Measurements from ENCODE around the gene CDH13. TPM values are rescaled to one million over a fixed set of nuclear protein-coding genes. Genes with fewer than 3 reads are reported as not detected.

The CDH13 gene
- total RNA-seq, 1 donor from 2014 or later, result 2.3 TPM

- Mint-ChIP-seq H3K27me3 (ENCODE audit: unreplicated experiment) (no peaks in the 10 kb centered on the region), H3K36me3 (ENCODE audit: low read depth, unreplicated experiment) (no peaks in the 10 kb centered on the region), H3K27ac (ENCODE audit: unreplicated experiment) (no peak overlapping the region), H3K4me3 (ENCODE audit: unreplicated experiment) (no peak overlapping the region), H3K9me3 (ENCODE audit: unreplicated experiment) (peaks cover 3% of the 10 kb centered on the region), H3K4me1 (ENCODE audit: unreplicated experiment) (no peaks in the 10 kb centered on the region)
- DNase-seq (ENCODE audit: low spot score), result no peak
- TF ChIP-seq CTCF (IDR thresholded peaks at IDR 0.05; ENCODE audit: unreplicated experiment), result no peak
Observed at GRCh38 chr16:82843606-82844271, 217.0 kb downstream of the CDH13 start.

- Mint-ChIP-seq H3K4me1 (ENCODE audit: unreplicated experiment) (no peaks in the 10 kb centered on the region), H3K27ac (ENCODE audit: unreplicated experiment) (no peak overlapping the region), H3K36me3 (ENCODE audit: low read depth, unreplicated experiment) (no peaks in the 10 kb centered on the region), H3K9me3 (ENCODE audit: unreplicated experiment) (peaks cover 3% of the 10 kb centered on the region), H3K27me3 (ENCODE audit: unreplicated experiment) (no peaks in the 10 kb centered on the region), H3K4me3 (ENCODE audit: unreplicated experiment) (no peak overlapping the region)
- no peak for DNase-seq (ENCODE audit: low spot score)
- no peak for TF ChIP-seq CTCF (IDR thresholded peaks at IDR 0.05; ENCODE audit: unreplicated experiment)
Observed at GRCh38 chr16:82845116-82845515, 218.3 kb downstream of the CDH13 start.

GRCh38 chr16:82846806-82847205 lies 220.0 kb downstream of the CDH13 start:
- no peak for TF ChIP-seq CTCF (IDR thresholded peaks at IDR 0.05; ENCODE audit: unreplicated experiment)

GRCh38 chr16:82848013-82848412 lies 221.2 kb downstream of the CDH13 start:
- H3K27me3 Mint-ChIP-seq (ENCODE audit: unreplicated experiment), result no peaks in the 10 kb centered on the region
- no peak overlapping the region for H3K27ac Mint-ChIP-seq (ENCODE audit: unreplicated experiment)
- no peak for DNase-seq (ENCODE audit: low spot score)
- H3K4me1 Mint-ChIP-seq (ENCODE audit: unreplicated experiment), result no peaks in the 10 kb centered on the region
- peaks cover 3% of the 10 kb centered on the region for H3K9me3 Mint-ChIP-seq (ENCODE audit: unreplicated experiment)
- H3K36me3 Mint-ChIP-seq (ENCODE audit: low read depth, unreplicated experiment), result no peaks in the 10 kb centered on the region
- H3K4me3 Mint-ChIP-seq (ENCODE audit: unreplicated experiment), result no peak overlapping the region
- TF ChIP-seq CTCF (IDR thresholded peaks at IDR 0.05; ENCODE audit: unreplicated experiment), result no peak

More at GRCh38 chr16:82846806-82847205, 220.0 kb downstream of the CDH13 start:
- DNase-seq (ENCODE audit: low spot score), result no peak
- Mint-ChIP-seq H3K27ac (ENCODE audit: unreplicated experiment) (no peak overlapping the region), H3K36me3 (ENCODE audit: low read depth, unreplicated experiment) (no peaks in the 10 kb centered on the region), H3K4me3 (ENCODE audit: unreplicated experiment) (no peak overlapping the region), H3K27me3 (ENCODE audit: unreplicated experiment) (no peaks in the 10 kb centered on the region), H3K9me3 (ENCODE audit: unreplicated experiment) (peaks cover 3% of the 10 kb centered on the region), H3K4me1 (ENCODE audit: unreplicated experiment) (no peaks in the 10 kb centered on the region)

GRCh38 chr16:82852388-82853008 lies 225.7 kb downstream of the CDH13 start:
- Mint-ChIP-seq H3K4me1 (ENCODE audit: unreplicated experiment) (no peaks in the 10 kb centered on the region), H3K9me3 (ENCODE audit: unreplicated experiment) (no peaks in the 10 kb centered on the region), H3K27me3 (ENCODE audit: unreplicated experiment) (no peaks in the 10 kb centered on the region), H3K36me3 (ENCODE audit: low read depth, unreplicated experiment) (no peaks in the 10 kb centered on the region), H3K4me3 (ENCODE audit: unreplicated experiment) (no peak overlapping the region), H3K27ac (ENCODE audit: unreplicated experiment) (no peak overlapping the region)
- no peak for DNase-seq (ENCODE audit: low spot score)
- TF ChIP-seq CTCF (IDR thresholded peaks at IDR 0.05; ENCODE audit: unreplicated experiment), result no peak

All from endothelial cell (in vitro differentiated cells).